Measurements from ENCODE around the gene ELOB.

The ELOB gene

GRCh38 chr16:2816751-2817339 lies 39.8 kb upstream of the ELOB start, which contains the start of gene PRSS21:
Gene PRSS21, plus strand, starts transcription at chr16:2817237. Its CDS starts 32 bp downstream, at chr16:2817269.
- H3K27me3 Mint-ChIP-seq (ENCODE audit: low read depth) = no peaks in the 10 kb centered on the region
- no peak within 1 kb of the TSS for H3K4me3 Mint-ChIP-seq
- H3K4me1 Mint-ChIP-seq (ENCODE audit: low read depth) = no peaks in the 10 kb centered on the region
- H3K27ac Mint-ChIP-seq = no peak within 1 kb of the TSS
- H3K36me3 Mint-ChIP-seq (ENCODE audit: low read depth) = no peaks in the 10 kb centered on the region
- no peaks in the 10 kb centered on the region for H3K9me3 Mint-ChIP-seq

GRCh38 chr16:2815299-2815771 lies 38.3 kb upstream of the ELOB start:
- Mint-ChIP-seq H3K36me3 (ENCODE audit: low read depth) (no peaks in the 10 kb centered on the region), H3K27ac (no peak overlapping the region), H3K4me1 (ENCODE audit: low read depth) (no peaks in the 10 kb centered on the region), H3K27me3 (ENCODE audit: low read depth) (no peaks in the 10 kb centered on the region), H3K9me3 (no peaks in the 10 kb centered on the region), H3K4me3 (no peak overlapping the region)

GRCh38 chr16:2814551-2815298 lies 37.6 kb upstream of the ELOB start:
- Mint-ChIP-seq H3K4me1 (ENCODE audit: low read depth) (no peaks in the 10 kb centered on the region), H3K36me3 (ENCODE audit: low read depth) (no peaks in the 10 kb centered on the region), H3K27ac (no peak overlapping the region), H3K27me3 (ENCODE audit: low read depth) (no peaks in the 10 kb centered on the region), H3K9me3 (no peaks in the 10 kb centered on the region), H3K4me3 (no peak overlapping the region)

GRCh38 chr16:2813771-2814221 lies 36.7 kb upstream of the ELOB start:
- Mint-ChIP-seq H3K4me3 (no peak overlapping the region), H3K27ac (no peak overlapping the region), H3K36me3 (ENCODE audit: low read depth) (no peaks in the 10 kb centered on the region), H3K27me3 (ENCODE audit: low read depth) (peaks cover 8% of the 10 kb centered on the region), H3K4me1 (ENCODE audit: low read depth) (no peaks in the 10 kb centered on the region), H3K9me3 (no peaks in the 10 kb centered on the region)

- no peaks in the 10 kb centered on the region for H3K9me3 Mint-ChIP-seq
- H3K27ac Mint-ChIP-seq = no peak overlapping the region
- H3K4me1 Mint-ChIP-seq (ENCODE audit: low read depth) = no peaks in the 10 kb centered on the region
- H3K27me3 Mint-ChIP-seq (ENCODE audit: low read depth) = peaks cover 19% of the 10 kb centered on the region
- no peaks in the 10 kb centered on the region for H3K36me3 Mint-ChIP-seq (ENCODE audit: low read depth)
- H3K4me3 Mint-ChIP-seq = no peak overlapping the region
These were observed 34.8 kb upstream of the ELOB start for GRCh38 chr16:2811703-2812471.

GRCh38 chr16:2810651-2811050 lies 33.6 kb upstream of the ELOB start:
- H3K4me1 Mint-ChIP-seq (ENCODE audit: low read depth) = no peaks in the 10 kb centered on the region
- H3K4me3 Mint-ChIP-seq = no peak overlapping the region
- no peaks in the 10 kb centered on the region for H3K9me3 Mint-ChIP-seq
- H3K27ac Mint-ChIP-seq = no peak overlapping the region
- no peaks in the 10 kb centered on the region for H3K36me3 Mint-ChIP-seq (ENCODE audit: low read depth)
- H3K27me3 Mint-ChIP-seq (ENCODE audit: low read depth) = peaks cover 19% of the 10 kb centered on the region

- peaks cover 19% of the 10 kb centered on the region for H3K27me3 Mint-ChIP-seq (ENCODE audit: low read depth)
- no peak overlapping the region for H3K27ac Mint-ChIP-seq
- no peak overlapping the region for H3K4me3 Mint-ChIP-seq
- H3K9me3 Mint-ChIP-seq = peaks cover 3% of the 10 kb centered on the region
- H3K36me3 Mint-ChIP-seq (ENCODE audit: low read depth) = no peaks in the 10 kb centered on the region
- H3K4me1 Mint-ChIP-seq (ENCODE audit: low read depth) = no peaks in the 10 kb centered on the region
These were observed 32.2 kb upstream of the ELOB start for GRCh38 chr16:2809149-2809760.

- H3K36me3 Mint-ChIP-seq (ENCODE audit: low read depth) = no peaks in the 10 kb centered on the region
- H3K4me1 Mint-ChIP-seq (ENCODE audit: low read depth) = no peaks in the 10 kb centered on the region
- H3K27ac Mint-ChIP-seq = no peak overlapping the region
- H3K27me3 Mint-ChIP-seq (ENCODE audit: low read depth) = peaks cover 24% of the 10 kb centered on the region
- peaks cover 8% of the 10 kb centered on the region for H3K9me3 Mint-ChIP-seq
- H3K4me3 Mint-ChIP-seq = no peak overlapping the region
These were observed 31.1 kb upstream of the ELOB start for GRCh38 chr16:2808181-2808580.

- peaks cover 8% of the 10 kb centered on the region for H3K9me3 Mint-ChIP-seq
- no peak overlapping the region for H3K4me3 Mint-ChIP-seq
- no peaks in the 10 kb centered on the region for H3K4me1 Mint-ChIP-seq (ENCODE audit: low read depth)
- peaks cover 24% of the 10 kb centered on the region for H3K27me3 Mint-ChIP-seq (ENCODE audit: low read depth)
- no peak overlapping the region for H3K27ac Mint-ChIP-seq
- H3K36me3 Mint-ChIP-seq (ENCODE audit: low read depth) = no peaks in the 10 kb centered on the region
These were observed 29.2 kb upstream of the ELOB start for GRCh38 chr16:2806286-2806685.

- Mint-ChIP-seq H3K9me3 (peaks cover 8% of the 10 kb centered on the region), H3K27me3 (ENCODE audit: low read depth) (peaks cover 24% of the 10 kb centered on the region), H3K4me1 (ENCODE audit: low read depth) (no peaks in the 10 kb centered on the region), H3K4me3 (no peak overlapping the region), H3K36me3 (ENCODE audit: low read depth) (no peaks in the 10 kb centered on the region), H3K27ac (no peak overlapping the region)
These were observed 27.6 kb upstream of the ELOB start for GRCh38 chr16:2804728-2805127.

- Mint-ChIP-seq H3K27me3 (ENCODE audit: low read depth) (peaks cover 15% of the 10 kb centered on the region), H3K27ac (no peak overlapping the region), H3K4me1 (ENCODE audit: low read depth) (no peaks in the 10 kb centered on the region), H3K4me3 (no peak overlapping the region), H3K9me3 (peaks cover 8% of the 10 kb centered on the region), H3K36me3 (ENCODE audit: low read depth) (no peaks in the 10 kb centered on the region)
These were observed 26.6 kb upstream of the ELOB start for GRCh38 chr16:2803545-2804195.

- Mint-ChIP-seq H3K9me3 (peaks cover 8% of the 10 kb centered on the region), H3K27ac (no peak overlapping the region), H3K4me1 (ENCODE audit: low read depth) (no peaks in the 10 kb centered on the region), H3K27me3 (ENCODE audit: low read depth) (peaks cover 11% of the 10 kb centered on the region), H3K4me3 (no peak overlapping the region), H3K36me3 (ENCODE audit: low read depth) (no peaks in the 10 kb centered on the region)
These were observed 22.8 kb upstream of the ELOB start for GRCh38 chr16:2799859-2800226.

GRCh38 chr16:2799205-2799858 lies 22.3 kb upstream of the ELOB start:
- Mint-ChIP-seq H3K4me3 (no peak overlapping the region), H3K36me3 (ENCODE audit: low read depth) (no peaks in the 10 kb centered on the region), H3K4me1 (ENCODE audit: low read depth) (no peaks in the 10 kb centered on the region), H3K27ac (no peak overlapping the region), H3K27me3 (ENCODE audit: low read depth) (peaks cover 16% of the 10 kb centered on the region), H3K9me3 (peaks cover 6% of the 10 kb centered on the region)
